Coronary artery (tissue), 2 donors: ENCODE data around the gene CCDC174.

Source experiments
- DNase-seq: peaks from one replicate; pipeline ENCODE4 v3.0.0-alpha.2; 2017; ENCODE audit warnings: low spot score
- H3K27ac ChIP-seq, 2 donors: fragments of 200-600 bp; sonication (generic); one replicate each; pipeline ENCODE4 v1.5.1; 2016 to 2019
- H3K4me3 ChIP-seq: fragments of 200-600 bp; sonication (generic); 2 replicates; pipeline ENCODE4 v1.5.1; 2016; ENCODE audit warnings: mild to moderate bottlenecking, moderate library complexity
- CTCF ChIP-seq: fragments of 200-600 bp; sonication (generic); IDR thresholded peaks from one replicate; pipeline ENCODE4 v1.5.1; 2019; ENCODE audit warnings: antibody characterized with exemption

CCDC174 gene

GRCh38 chr3:14617508-14618023 lies 34.0 kb upstream of the CCDC174 start:
- DNase-seq, result no peak
- Histone ChIP-seq H3K27ac (no peak overlapping the region), H3K4me3 (no peak overlapping the region)
- no peak for TF ChIP-seq CTCF

- Histone ChIP-seq H3K4me3 (no peak overlapping the region), H3K27ac (no peak overlapping the region)
- DNase-seq, result no peak
- TF ChIP-seq CTCF, result no peak
These were observed 32.0 kb upstream of the CCDC174 start for GRCh38 chr3:14619605-14620004.

GRCh38 chr3:14620512-14620911 lies 31.1 kb upstream of the CCDC174 start:
- DNase-seq, result no peak
- H3K4me3 ChIP-seq, result no peak overlapping the region
- H3K27ac ChIP-seq, result no peak overlapping the region
- TF ChIP-seq CTCF, result no peak

- no peak overlapping the region for H3K27ac ChIP-seq
- no peak for TF ChIP-seq CTCF
- DNase-seq, result no peak
- H3K4me3 ChIP-seq, result no peak overlapping the region
These were observed 30.5 kb upstream of the CCDC174 start for GRCh38 chr3:14621093-14621492.

GRCh38 chr3:14622368-14622767 lies 29.2 kb upstream of the CCDC174 start:
- H3K27ac ChIP-seq, result no peak overlapping the region
- DNase-seq, result no peak
- H3K4me3 ChIP-seq, result no peak overlapping the region
- TF ChIP-seq CTCF, result no peak

GRCh38 chr3:14623569-14624051 lies 28.0 kb upstream of the CCDC174 start:
- TF ChIP-seq CTCF, result no peak
- Histone ChIP-seq H3K27ac (no peak overlapping the region), H3K4me3 (no peak overlapping the region)
- no peak for DNase-seq

GRCh38 chr3:14624498-14624897 lies 27.1 kb upstream of the CCDC174 start:
- no peak for TF ChIP-seq CTCF

More at GRCh38 chr3:14624498-14624897, 27.1 kb upstream of the CCDC174 start:
- no peak for DNase-seq
- H3K4me3 ChIP-seq, result no peak overlapping the region
- no peak overlapping the region for H3K27ac ChIP-seq
